GM18499 (cell line): ENCODE results near the gene UVRAG.

Experiments used
- ATAC-seq: cut with Tn5 transposase; IDR thresholded peaks from one replicate; pipeline ENCODE4 v1.9.1; 2021; ENCODE audit warnings: moderate number of reproducible peaks; ENCODE audit not compliant: insufficient read depth, unreplicated experiment

UVRAG gene

GRCh38 chr11:76175783-76176182 lies 360.8 kb downstream of the UVRAG start:
- ATAC-seq, result no peak

DNA sequence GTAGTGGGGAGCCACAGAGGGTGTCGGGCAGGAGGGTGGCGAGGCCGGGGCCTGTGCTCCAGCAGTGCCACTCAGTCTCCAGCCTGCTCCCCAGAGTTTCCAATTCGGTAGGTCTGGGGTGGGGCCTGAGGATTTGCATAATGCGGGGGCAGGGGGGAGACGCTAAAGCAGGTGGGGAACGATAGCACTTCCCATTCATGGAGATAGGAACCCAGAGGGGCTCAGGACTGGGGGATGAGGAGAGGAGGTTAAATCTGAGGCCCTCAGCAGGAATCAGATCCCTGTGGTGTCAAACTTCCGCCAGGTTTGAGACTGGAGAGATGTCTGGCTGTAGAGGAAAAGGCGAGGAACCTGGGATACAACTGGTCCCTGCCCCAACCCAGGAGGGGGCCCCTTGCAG lies 361.5 kb downstream of the UVRAG start:
- ATAC-seq, result no peak

DNA sequence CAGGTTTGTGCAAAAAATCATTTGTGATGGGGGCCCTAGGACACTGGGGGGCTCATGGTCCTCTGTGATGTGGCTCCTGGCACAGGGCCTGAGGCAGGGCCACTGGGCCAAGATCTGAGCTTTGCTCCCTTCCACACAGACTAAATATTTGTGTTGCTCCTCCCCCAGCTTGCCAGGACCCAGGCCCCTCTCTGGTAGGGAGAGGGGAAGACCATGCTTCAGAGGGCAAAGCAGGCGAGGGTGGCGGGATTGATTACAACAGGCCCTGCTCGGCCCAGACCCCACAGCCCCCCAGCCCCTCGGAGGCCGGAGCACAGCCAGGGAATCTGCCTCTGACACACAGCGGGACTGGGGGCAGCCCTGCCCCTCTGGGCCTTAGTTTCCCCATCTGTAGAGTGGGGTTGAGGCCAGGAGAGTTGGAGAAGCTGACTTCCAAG lies 362.3 kb downstream of the UVRAG start:
- no peak for ATAC-seq

DNA sequence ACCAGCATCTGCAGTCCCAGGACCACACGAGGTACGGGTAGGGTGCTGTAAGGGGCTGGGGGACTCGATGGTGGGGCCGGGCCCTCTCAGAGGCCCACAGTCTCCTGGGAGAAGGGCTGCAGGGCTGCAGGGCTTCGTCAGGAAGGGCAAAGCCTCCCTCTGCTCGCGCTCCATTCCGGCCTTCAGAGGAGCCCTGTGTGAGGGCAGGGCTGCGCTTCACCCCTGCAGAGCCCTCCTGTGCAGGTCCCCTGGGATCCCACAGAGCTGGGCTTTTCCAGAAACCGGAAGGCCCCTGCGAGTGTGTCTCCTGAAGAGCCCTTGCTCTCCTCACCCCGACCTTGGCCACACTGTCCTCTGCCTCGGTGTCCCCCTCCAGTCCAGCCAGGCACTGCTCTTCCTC lies 364.1 kb downstream of the UVRAG start:
- ATAC-seq, result no peak

DNA sequence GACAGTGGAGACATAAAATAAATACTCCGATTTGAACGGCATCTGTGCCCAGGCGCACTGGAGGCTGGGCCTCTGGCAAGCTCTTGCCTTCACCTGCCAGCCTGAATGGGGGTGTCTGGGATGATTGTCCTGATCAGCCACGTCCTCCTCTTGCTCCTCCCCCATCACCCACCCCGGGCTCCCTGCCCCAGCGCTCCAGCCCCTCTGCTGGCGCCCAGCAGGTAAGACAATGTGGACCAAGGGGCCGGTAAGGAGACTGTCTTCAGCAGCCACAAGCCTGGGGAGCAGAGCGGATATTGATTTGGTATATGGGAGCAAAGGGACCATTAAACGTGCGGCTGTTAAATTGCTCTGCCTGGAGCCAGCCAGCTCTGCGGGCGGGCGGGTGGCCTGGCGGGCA lies 366.4 kb downstream of the UVRAG start:
- ATAC-seq, result no peak

- ATAC-seq, result no peak
Observed at GRCh38 chr11:76184551-76184993, 369.6 kb downstream of the UVRAG start.

DNA sequence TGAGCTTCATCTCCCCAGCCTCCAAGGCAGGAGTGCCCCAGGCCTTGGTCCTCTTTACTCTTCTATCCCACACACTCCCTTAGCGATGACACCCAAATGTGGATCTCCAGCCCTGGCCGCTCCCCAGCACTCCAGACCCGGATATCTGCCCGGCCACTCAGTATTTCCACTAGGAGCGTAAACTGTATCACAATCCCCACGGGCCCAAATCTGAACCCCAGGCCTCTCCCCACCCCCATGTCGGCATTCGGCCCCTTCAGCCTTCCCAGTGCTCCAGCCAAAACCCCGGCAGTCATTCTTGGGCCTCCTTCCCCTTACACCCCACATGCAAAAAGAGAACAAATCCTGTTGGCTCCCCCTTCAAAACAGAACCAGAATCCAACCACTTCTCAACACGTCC lies 370.5 kb downstream of the UVRAG start:
- ATAC-seq, result no peak

DNA sequence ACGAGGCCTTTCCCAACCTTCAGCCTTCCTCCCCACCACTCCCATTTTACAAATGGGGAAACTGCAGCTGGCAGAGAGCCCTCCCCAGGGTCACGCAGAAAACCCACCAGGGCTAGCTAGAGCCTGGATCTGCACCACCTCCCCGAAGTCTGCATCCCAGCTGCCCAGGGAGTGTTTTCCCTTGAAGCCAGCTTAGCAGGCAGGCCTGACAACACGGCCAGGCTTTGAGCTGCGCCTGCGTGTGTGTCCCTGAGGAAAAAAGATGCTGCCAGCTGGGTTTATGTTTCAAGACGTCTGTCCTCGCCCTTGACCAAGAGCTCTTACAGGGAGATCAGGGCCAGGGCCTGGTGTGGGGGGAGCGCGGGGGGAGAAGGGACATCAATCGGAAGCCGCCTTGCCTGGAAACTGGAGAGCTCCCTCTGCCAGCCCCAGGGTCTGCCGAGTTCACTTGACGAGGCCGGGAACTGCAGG lies 371.0 kb downstream of the UVRAG start:
- ATAC-seq, result no peak

DNA sequence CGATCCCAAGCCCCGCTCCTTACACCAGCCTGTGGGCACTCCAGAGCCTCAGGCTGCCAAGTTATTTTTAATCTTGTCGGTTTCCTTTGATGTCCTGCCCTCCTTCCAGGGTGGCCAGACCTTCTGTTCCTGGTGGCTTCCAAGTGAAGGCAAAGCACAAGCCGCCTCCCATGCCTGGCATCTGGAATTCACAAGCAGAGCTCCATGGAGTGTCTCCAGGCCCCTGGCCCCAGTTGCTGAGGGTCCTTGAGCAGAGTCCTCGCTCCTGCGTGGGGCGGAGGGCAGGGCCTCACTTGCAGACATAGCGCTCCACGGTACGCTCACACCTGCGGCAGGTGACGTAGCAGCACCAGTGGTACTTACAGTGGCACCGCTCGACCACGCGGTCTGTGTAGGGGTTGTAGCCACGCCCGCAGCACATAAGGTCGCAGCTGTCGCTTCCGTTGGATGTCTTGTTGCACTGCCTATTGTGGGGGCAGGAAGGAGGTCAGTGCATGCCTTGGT lies 371.8 kb downstream of the UVRAG start:
- ATAC-seq, result no peak

DNA sequence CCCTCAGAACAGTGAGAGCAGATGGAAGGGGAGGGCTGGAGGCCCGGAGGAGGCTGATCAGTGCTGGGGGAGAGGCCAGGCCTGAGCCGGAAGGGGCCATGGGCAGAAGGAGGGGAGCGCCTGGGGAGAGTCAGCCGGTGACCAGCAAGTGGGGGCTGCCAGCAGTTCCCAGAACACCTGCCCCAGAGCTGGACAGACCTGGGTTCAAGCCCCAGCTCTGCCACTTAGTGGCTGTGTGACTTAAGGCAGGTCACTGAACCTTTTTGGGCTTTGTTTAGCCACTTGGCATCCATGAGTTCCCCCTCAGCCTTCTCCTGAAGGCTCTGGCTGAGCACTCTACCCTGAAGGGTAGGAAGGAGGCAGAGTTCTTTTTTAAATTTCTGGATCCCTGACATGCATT lies 373.9 kb downstream of the UVRAG start:
- ATAC-seq, result no peak

GRCh38 chr11:76189682-76190081 lies 374.7 kb downstream of the UVRAG start:
- no peak for ATAC-seq

- ATAC-seq, result no peak
Observed at GRCh38 chr11:76190376-76190775, 375.4 kb downstream of the UVRAG start.
